Heart right ventricle (tissue), 16 donors: ENCODE results near the gene ADAMTS2. TPM values are rescaled to one million over a fixed set of nuclear protein-coding genes. Genes with fewer than 3 reads are reported as not detected.

Source experiments
- ATAC-seq, 8 donors: fragments of 200-7000 bp; cut with Tn5 transposase; one replicate each; pipeline ENCODE4 v1.9.1; 2020; ENCODE audit warnings: mild to moderate bottlenecking in 8 of 8, moderate library complexity in 8 of 8, moderate number of reproducible peaks in 1 of 8
- DNase-seq, 2 donors: peaks; one replicate each; pipeline ENCODE4 v3.0.0-alpha.2; 2020
- H3K27ac ChIP-seq, 10 donors: fragments of 200-600 bp; sonication (generic) in 2 of 10; one replicate each; pipeline versions ENCODE4 v1.5.0 to v1.8.0; 2020 to 2022; ENCODE audit warnings: mild to moderate bottlenecking in 3 of 10
- H3K27me3 ChIP-seq, 7 donors: fragments of 200-600 bp; one replicate each; pipeline ENCODE4 v1.8.0; 2021 to 2022; ENCODE audit warnings: mild to moderate bottlenecking in 2 of 7
- H3K36me3 ChIP-seq, 9 donors: fragments of 200-600 bp; sonication (generic) in 1 of 9; one replicate each; pipeline versions ENCODE4 v1.5.0 to v1.8.0; 2020 to 2022; ENCODE audit warnings: mild to moderate bottlenecking in 2 of 9
- H3K4me1 ChIP-seq, 9 donors: fragments of 200-600 bp; sonication (generic) in 1 of 9; one replicate each; pipeline versions ENCODE4 v1.5.0 to v1.8.0; 2020 to 2022; ENCODE audit warnings: mild to moderate bottlenecking in 4 of 9
- H3K4me3 ChIP-seq, 10 donors: fragments of 200-600 bp; sonication (generic) in 2 of 10; one replicate each; pipeline versions ENCODE4 v1.5.0 to v1.8.0; 2020 to 2022; ENCODE audit warnings: mild to moderate bottlenecking in 7 of 10, moderate library complexity in 2 of 10
- H3K9me3 ChIP-seq, 11 donors: fragments of 200-600 bp in 10 of 11; sonication (generic) in 2 of 11; one replicate each; pipeline versions ENCODE4 v1.5.0 to v1.8.0; 2013 to 2022; ENCODE audit warnings: mild to moderate bottlenecking in 2 of 11, control low read depth in 1 of 11, moderate library complexity in 1 of 11
- CTCF ChIP-seq, 9 donors: fragments of 200-600 bp; sonication (generic) in 2 of 9; IDR thresholded peaks; one replicate each; pipeline versions ENCODE4 v1.5.0 to v1.8.0; 2021 to 2022; ENCODE audit warnings: antibody characterized with exemption in 9 of 9, mild to moderate bottlenecking in 5 of 9, moderate library complexity in 1 of 9
- WGBS, 2 donors: extraction: QIAGEN DNeasy Blood & Tissue Kit; methylation state at CpG; one replicate each; pipeline ENCODE4 v1.1.7; 2013; ENCODE audit warnings: inconsistent platforms in 1 of 2; 5-methylcytosine and 5-hydroxymethylcytosine counted together
- intact Hi-C, 10 donors: fragments of 100-400 bp; cut with DNase I; formaldehyde crosslinking; loops; one replicate each; pipeline versions ENCODE4 v1.11.1 to v1.14.2; 2022
- polyA plus RNA-seq, 2 donors: library from polyadenylated mRNA; stranded (reverse); fragments of 200-250 nt; gene quantifications; one replicate each; pipeline ENCODE4 v1.2.3, GENCODE V29; 2013
- total RNA-seq, 10 donors: library from RNA; stranded (reverse); fragmentation: NEBNext Ultra II Directional in 3 of 10; extraction: Animal tissue kit (Norgen Biotek cat#: 25700) in 3 of 10; gene quantifications; one replicate each; pipeline versions ENCODE4 v1.2.1 to v1.2.4, GENCODE V29; 2021 to 2023
- donor health status: Arrhythmogenic right ventricular cardiomyopathy.
- donor health status: ischemic (EF 13 %, LVEDD 7.1; RV severe dilation, severe dysfunction).
- donor health status: healthy with polysubstance abuse.
- donor health status: DM: no; HTN: yes; CAD: no.
- donor health status: DM: no; HTN: no; CAD: no.
- donor health status: ischemic (EF 25% LVEDD 6.9; RV normal size, moderate dysfunction).
- donor health status: ischemic (EF 25% LVEDD 5.7; RV mildly dilated, moderate dysfunction).
- donor health status: healthy.
- donor health status: DM: yes; HTN: yes; CAD: no.
- donor health status: Ischemic cardiomyopathy.
- donor health status: ischemic (EF 35%, LVEDD 5.7; RV mildly dilated, moderate dysfunction).
- donor health status: nonischemic (EF 11% LVEDD 7.7; RV severe dilation, severe dysfunction).
- donor health status: DM: yes; HTN: yes; CAD: no.
- donor health status: PGD.
- donor health status: ischemic (EF 29% LVEDD 5.4; RV normal size, mild dysfunction).
- donor health status: nonischemic (EF 23%, LVEDD 6.1; RV moderate dilation, normal function).

Gene ADAMTS2
- total and polyA plus RNA-seq, 12 donors = 1.7 to 13.5 (median 3.9) TPM

DNA sequence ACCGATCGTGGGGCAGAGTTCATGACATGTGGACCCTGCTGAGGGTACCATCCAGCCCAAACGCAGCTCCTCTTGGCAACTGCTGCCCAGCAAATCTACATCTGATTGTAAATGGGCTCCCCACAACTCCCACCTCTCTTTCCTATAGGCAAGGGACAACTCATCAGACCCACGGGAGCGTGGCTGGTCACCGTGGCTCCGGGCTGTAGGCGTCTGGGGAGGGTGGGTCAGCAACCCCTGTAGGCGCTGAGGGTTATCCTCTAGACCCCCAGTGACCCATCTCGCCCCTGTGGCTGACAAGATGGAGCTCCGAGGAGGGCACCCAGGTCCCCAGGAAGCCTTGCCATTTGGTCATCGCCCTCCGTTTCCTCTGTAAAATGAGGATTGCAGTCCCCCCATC lies 162.7 kb downstream of the ADAMTS2 start:
- no peak for TF ChIP-seq CTCF (IDR thresholded peaks at IDR 0.05)
- Histone ChIP-seq H3K27ac (no peak overlapping the region), H3K36me3 (peaks cover 0 to 11% (median 0%) of the 10 kb centered on the region in 9 donors), H3K4me3 (no peak overlapping the region), H3K4me1 (no peaks in the 10 kb centered on the region), H3K27me3 (peaks cover 0 to 39% (median 17%) of the 10 kb centered on the region in 7 donors), H3K9me3 (peaks cover 0 to 16% (median 0%) of the 10 kb centered on the region in 11 donors)
- WGBS, 2 donors = 90 to 93% methylated on average over 13 of the region's 13 CpGs
- no peak for DNase-seq
- intact Hi-C loops = no loop called here
- ATAC-seq = no peak

GRCh38 chr5:179181988-179182387 lies 163.3 kb downstream of the ADAMTS2 start:
- Histone ChIP-seq H3K27me3 (peaks cover 0 to 39% (median 17%) of the 10 kb centered on the region in 7 donors), H3K4me3 (no peak overlapping the region), H3K27ac (no peak overlapping the region), H3K36me3 (peaks cover 0 to 11% (median 0%) of the 10 kb centered on the region in 9 donors), H3K9me3 (peaks cover 0 to 16% (median 0%) of the 10 kb centered on the region in 11 donors), H3K4me1 (no peaks in the 10 kb centered on the region)
- intact Hi-C loops = no loop called here
- no peak for TF ChIP-seq CTCF (IDR thresholded peaks at IDR 0.05)
- no peak for DNase-seq
- no peak for ATAC-seq
- WGBS, 2 donors = 57 to 63% methylated on average over 9 of the region's 9 CpGs

- Histone ChIP-seq H3K9me3 (peaks cover 0 to 16% (median 0%) of the 10 kb centered on the region in 11 donors), H3K4me3 (no peak overlapping the region), H3K27me3 (peaks cover 0 to 39% (median 17%) of the 10 kb centered on the region in 7 donors), H3K4me1 (no peaks in the 10 kb centered on the region), H3K27ac (no peak overlapping the region), H3K36me3 (peaks cover 0 to 11% (median 0%) of the 10 kb centered on the region in 9 donors)
- TF ChIP-seq CTCF (IDR thresholded peaks at IDR 0.05) = no peak
- DNase-seq (no peak), ATAC-seq (no peak)
- intact Hi-C loops = no loop called here
- 93% methylated on average over 16 of the region's 16 CpGs for WGBS, 2 donors
These were observed 164.2 kb downstream of the ADAMTS2 start for GRCh38 chr5:179180921-179181645.

- H3K9me3 ChIP-seq = peaks cover 0 to 16% (median 0%) of the 10 kb centered on the region in 11 donors
- DNase-seq = no peak
- WGBS, 2 donors = 58 to 64% methylated on average over 16 of the region's 16 CpGs
- TF ChIP-seq CTCF (IDR thresholded peaks at IDR 0.05) = no peak
- no peaks in the 10 kb centered on the region for H3K4me1 ChIP-seq
- intact Hi-C loops = no loop called here
- ATAC-seq = no peak
- peaks cover 0 to 11% (median 0%) of the 10 kb centered on the region in 9 donors for H3K36me3 ChIP-seq
- H3K27ac ChIP-seq = no peak overlapping the region
- H3K27me3 ChIP-seq = peaks cover 0 to 34% (median 13%) of the 10 kb centered on the region in 7 donors
- H3K4me3 ChIP-seq = no peak overlapping the region
These were observed 165.1 kb downstream of the ADAMTS2 start for GRCh38 chr5:179180061-179180610.
